ENCODE measurements around the gene TDO2. TPM values are rescaled to one million over a fixed set of nuclear protein-coding genes. Genes with fewer than 3 reads are reported as not detected.

Gene TDO2
- total and polyA plus RNA-seq, 12 donors = 0.03 to 0.14 TPM; not detected in 10

DNA sequence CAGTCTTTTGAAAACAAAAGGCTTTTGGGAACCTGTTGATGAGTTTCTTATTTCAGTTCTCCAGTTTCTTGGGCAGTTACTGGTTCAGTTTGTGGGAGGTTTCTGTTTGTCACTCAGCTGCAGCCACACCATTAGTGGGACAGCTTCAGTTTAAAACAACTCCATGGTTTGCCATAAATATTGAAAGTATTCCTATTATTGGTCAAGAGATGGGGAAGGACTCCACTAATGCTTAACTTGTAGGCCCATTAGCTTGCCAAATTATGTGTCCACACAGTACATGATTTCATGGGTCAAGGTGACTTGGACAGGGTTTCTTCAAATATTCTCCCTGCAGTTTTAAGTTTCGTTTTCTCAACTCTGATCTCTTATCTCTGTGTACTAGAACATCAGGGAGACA lies 21.9 kb upstream of the TDO2 start:
- no peak overlapping the region for H3K27ac ChIP-seq
- H3K27me3 ChIP-seq = no peaks in the 10 kb centered on the region
- intact Hi-C loops (cut with DNase I) = no loop called here
- no peak for TF ChIP-seq CTCF (IDR thresholded peaks at IDR 0.05)
- 62 to 71% methylated on average over 1 of the region's 1 CpG for WGBS, 2 donors
- ATAC-seq = no peak
- no peaks in the 10 kb centered on the region for H3K36me3 ChIP-seq
- no peak overlapping the region for H3K4me3 ChIP-seq
- no peak for DNase-seq
- H3K9me3 ChIP-seq = peaks cover 0 to 4% (median 0%) of the 10 kb centered on the region in 11 donors
- no peaks in the 10 kb centered on the region for H3K4me1 ChIP-seq

DNA sequence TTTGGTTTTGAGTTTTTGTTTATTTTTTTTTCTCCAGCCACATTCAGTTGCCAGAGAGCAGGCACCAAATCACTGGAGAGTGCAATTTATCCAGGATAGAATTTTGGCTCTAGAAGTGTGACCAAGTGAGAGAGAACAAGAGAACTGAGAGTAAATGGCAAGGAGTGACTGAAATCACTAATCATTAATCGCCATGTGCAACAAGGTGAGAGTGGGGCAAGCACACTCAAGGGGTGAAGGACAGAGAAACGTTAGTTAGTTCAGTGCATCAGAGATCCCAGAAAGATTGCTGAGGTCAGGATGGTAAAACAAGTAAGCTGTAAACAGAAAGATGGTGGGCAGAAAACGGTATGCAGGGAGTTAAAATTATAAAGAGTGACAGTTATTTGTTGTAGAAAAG lies 19.6 kb upstream of the TDO2 start:
- TF ChIP-seq CTCF (IDR thresholded peaks at IDR 0.05) = no peak
- H3K27ac ChIP-seq = no peak overlapping the region
- 79 to 84% methylated on average over 3 of the region's 3 CpGs for whole genome bisulfite sequencing, 2 donors
- ATAC-seq (no peak), DNase-seq (no peak)
- no peaks in the 10 kb centered on the region for H3K27me3 ChIP-seq
- H3K4me3 ChIP-seq = no peak overlapping the region
- intact Hi-C loops (cut with DNase I) = no loop called here
- no peaks in the 10 kb centered on the region for H3K36me3 ChIP-seq
- no peaks in the 10 kb centered on the region for H3K9me3 ChIP-seq
- peaks cover 0 to 4% (median 0%) of the 10 kb centered on the region in 9 donors for H3K4me1 ChIP-seq

DNA sequence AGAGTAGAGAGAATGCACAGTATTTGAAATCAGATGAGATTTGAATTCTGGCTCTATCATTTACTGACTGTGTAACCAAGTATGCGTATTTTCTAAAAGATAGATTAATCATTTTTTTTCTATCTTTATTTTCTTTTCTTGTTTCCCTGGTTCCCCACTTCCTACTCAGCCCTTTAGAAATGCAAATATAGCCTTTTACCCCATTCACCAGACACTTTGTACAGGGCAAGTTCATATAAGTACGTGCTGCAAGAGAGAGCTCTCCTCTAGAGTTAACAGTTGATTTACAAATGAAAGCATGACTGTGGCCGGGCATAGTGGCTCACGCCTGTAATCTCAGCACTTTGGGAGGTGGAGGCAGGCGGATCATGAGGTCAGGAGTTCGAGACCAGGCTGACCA lies 17.8 kb upstream of the TDO2 start:
- DNase-seq = no peak
- H3K27me3 ChIP-seq = no peaks in the 10 kb centered on the region
- no peak overlapping the region for H3K4me3 ChIP-seq
- ATAC-seq = no peak
- H3K36me3 ChIP-seq = no peaks in the 10 kb centered on the region
- no peak for TF ChIP-seq CTCF (IDR thresholded peaks at IDR 0.05)
- intact Hi-C loops (cut with DNase I) = no loop called here
- WGBS, 2 donors = 58 to 70% methylated on average over 6 of the region's 6 CpGs
- no peak overlapping the region for H3K27ac ChIP-seq
- H3K9me3 ChIP-seq = peaks cover 0 to 2% (median 0%) of the 10 kb centered on the region in 11 donors
- H3K4me1 ChIP-seq = peaks cover 0 to 12% (median 0%) of the 10 kb centered on the region in 9 donors

DNA sequence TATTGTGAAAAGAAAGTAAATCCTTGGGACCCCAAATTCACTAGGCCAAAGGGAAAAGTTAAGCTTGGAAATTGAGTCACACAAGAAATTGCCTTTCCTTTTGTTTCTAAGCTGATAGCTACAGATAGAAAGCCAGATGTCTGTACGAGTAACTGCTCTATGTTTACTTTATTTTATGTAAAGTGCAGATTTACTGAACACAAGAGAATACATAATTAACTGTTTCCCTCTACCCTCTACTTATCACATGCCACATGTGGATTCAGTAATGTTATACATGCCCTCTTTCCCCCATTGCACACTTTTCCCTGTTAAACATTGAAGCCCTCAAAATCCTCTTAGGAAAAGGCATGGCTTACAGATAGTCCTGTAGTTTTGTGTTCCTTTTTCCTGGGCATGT lies 16.5 kb upstream of the TDO2 start:
- H3K9me3 ChIP-seq = peaks cover 0 to 6% (median 0%) of the 10 kb centered on the region in 11 donors
- peaks cover 0 to 12% (median 0%) of the 10 kb centered on the region in 9 donors for H3K4me1 ChIP-seq
- 62 to 83% methylated on average over 1 of the region's 1 CpG for WGBS, 2 donors
- H3K27me3 ChIP-seq = no peaks in the 10 kb centered on the region
- intact Hi-C loops (cut with DNase I) = no loop called here
- no peak overlapping the region for H3K4me3 ChIP-seq
- ATAC-seq (no peak), DNase-seq (no peak)
- TF ChIP-seq CTCF (IDR thresholded peaks at IDR 0.05) = no peak
- no peaks in the 10 kb centered on the region for H3K36me3 ChIP-seq
- no peak overlapping the region for H3K27ac ChIP-seq
